ENCODE data around the gene EPAS1.

DNA sequence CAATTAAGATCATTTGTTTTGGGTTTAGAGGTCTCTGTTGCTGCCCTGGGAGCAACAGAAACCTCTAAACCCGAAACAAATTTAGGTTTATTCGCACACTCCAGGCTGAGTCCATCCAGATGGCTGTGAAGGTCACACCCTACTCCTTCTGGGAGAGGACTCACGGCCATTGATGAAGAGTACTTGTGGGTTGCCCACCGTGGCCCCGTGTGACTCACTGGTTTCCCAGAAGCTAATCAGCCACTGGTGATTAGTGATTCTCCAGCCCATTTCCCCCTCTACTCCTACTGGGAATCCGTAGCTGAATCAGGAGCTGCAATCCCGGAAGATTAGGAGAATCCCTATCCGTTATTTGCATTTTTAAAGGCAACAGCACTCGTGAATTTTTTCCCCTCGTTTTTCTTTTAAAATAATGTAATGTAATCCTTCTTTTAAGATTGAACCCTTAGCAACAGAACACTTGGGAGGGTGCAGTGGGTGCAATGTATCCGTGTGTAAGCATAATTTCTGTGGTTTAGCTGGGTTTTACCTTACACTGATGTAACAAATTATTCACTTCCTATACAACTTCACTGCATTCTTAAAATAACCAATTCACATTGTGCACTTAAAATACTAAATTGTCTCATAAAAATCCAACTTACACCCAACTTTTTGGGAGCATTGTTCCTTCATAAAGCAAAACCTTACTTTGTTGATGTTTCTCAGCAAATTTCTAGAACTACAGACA is 27.5 kb upstream of the EPAS1 start:
- no peak for TF ChIP-seq SUZ12 (IDR thresholded peaks at IDR 0.05; ENCODE audit: extremely low read depth, insufficient read depth, insufficient read length)
- no peak for TF ChIP-seq ZNF274 (IDR thresholded peaks at IDR 0.05; ENCODE audit: low read depth, low read length)
- TF ChIP-seq YY1 (IDR thresholded peaks at IDR 0.05; ENCODE audit: insufficient read depth, insufficient read length) = no peak
